ENCODE measurements around the gene APMAP. TPM values are rescaled to one million over a fixed set of nuclear protein-coding genes. Genes with fewer than 3 reads are reported as not detected.

Gene APMAP
- total RNA-seq, 1 donor from 2014 or later: 81.3 TPM

DNA sequence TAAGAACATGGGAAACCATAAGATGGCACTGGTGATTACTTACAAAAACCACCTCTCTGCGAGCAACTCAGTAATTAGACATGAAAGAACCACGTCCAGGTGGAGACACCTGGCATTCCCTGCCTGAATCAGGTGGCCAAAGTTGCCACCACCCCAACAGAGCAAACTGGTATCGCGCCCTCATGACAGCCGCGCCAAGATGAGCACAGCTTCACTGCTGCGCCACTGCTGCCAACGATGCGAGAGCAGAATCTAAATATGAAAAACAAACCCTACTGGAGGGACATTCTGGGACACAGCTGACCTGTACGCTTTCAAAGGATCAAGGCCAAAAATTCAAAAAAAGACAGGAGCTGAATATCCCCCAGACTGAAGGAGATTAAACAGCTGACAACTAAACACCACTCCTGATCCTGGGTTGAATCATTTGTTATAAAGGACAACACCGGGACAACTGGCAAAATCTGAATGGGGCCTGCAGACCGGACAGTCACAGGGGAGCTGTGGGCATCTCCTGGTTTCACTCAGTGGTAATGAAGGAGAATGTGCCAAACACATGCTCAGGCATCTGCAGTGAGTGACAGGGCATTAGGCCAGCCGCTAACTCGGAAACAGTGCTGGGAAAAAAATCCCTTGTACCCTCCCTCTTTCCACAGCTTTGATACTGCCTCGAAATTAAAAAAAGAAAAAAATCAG lies 26.1 kb downstream of the APMAP start:
- Mint-ChIP-seq H3K9me3 (ENCODE audit: low read depth) (no peaks in the 10 kb centered on the region), H3K36me3 (ENCODE audit: insufficient read depth) (peaks cover 19% of the 10 kb centered on the region), H3K4me3 (ENCODE audit: low read depth) (no peak overlapping the region), H3K27me3 (no peaks in the 10 kb centered on the region), H3K4me1 (ENCODE audit: low read depth) (no peaks in the 10 kb centered on the region), H3K27ac (no peak overlapping the region)
- DNase-seq (ENCODE audit: low spot score, unreplicated experiment): no peak
- no peak for TF ChIP-seq CTCF (IDR thresholded peaks at IDR 0.05; ENCODE audit: unreplicated experiment)

GRCh38 chr20:24965065-24965919 lies 27.3 kb downstream of the APMAP start:
- Mint-ChIP-seq H3K36me3 (ENCODE audit: insufficient read depth) (peaks cover 18% of the 10 kb centered on the region), H3K27ac (no peak overlapping the region)
- DNase-seq (ENCODE audit: low spot score, unreplicated experiment): no peak

GRCh38 chr20:24964506-24964840 lies 28.1 kb downstream of the APMAP start:
- Mint-ChIP-seq H3K4me1 (ENCODE audit: low read depth) (peaks cover 2% of the 10 kb centered on the region), H3K36me3 (ENCODE audit: insufficient read depth) (peaks cover 16% of the 10 kb centered on the region), H3K4me3 (ENCODE audit: low read depth) (no peak overlapping the region), H3K27ac (no peak overlapping the region), H3K27me3 (no peaks in the 10 kb centered on the region), H3K9me3 (ENCODE audit: low read depth) (no peaks in the 10 kb centered on the region)
- no peak for DNase-seq (ENCODE audit: low spot score, unreplicated experiment)
- no peak for TF ChIP-seq CTCF (IDR thresholded peaks at IDR 0.05; ENCODE audit: unreplicated experiment)

More at GRCh38 chr20:24965065-24965919, 27.3 kb downstream of the APMAP start:
- Mint-ChIP-seq H3K4me3 (ENCODE audit: low read depth) (no peak overlapping the region), H3K27me3 (no peaks in the 10 kb centered on the region), H3K4me1 (ENCODE audit: low read depth) (peaks cover 2% of the 10 kb centered on the region), H3K9me3 (ENCODE audit: low read depth) (no peaks in the 10 kb centered on the region)
- no peak for TF ChIP-seq CTCF (IDR thresholded peaks at IDR 0.05; ENCODE audit: unreplicated experiment)

DNA sequence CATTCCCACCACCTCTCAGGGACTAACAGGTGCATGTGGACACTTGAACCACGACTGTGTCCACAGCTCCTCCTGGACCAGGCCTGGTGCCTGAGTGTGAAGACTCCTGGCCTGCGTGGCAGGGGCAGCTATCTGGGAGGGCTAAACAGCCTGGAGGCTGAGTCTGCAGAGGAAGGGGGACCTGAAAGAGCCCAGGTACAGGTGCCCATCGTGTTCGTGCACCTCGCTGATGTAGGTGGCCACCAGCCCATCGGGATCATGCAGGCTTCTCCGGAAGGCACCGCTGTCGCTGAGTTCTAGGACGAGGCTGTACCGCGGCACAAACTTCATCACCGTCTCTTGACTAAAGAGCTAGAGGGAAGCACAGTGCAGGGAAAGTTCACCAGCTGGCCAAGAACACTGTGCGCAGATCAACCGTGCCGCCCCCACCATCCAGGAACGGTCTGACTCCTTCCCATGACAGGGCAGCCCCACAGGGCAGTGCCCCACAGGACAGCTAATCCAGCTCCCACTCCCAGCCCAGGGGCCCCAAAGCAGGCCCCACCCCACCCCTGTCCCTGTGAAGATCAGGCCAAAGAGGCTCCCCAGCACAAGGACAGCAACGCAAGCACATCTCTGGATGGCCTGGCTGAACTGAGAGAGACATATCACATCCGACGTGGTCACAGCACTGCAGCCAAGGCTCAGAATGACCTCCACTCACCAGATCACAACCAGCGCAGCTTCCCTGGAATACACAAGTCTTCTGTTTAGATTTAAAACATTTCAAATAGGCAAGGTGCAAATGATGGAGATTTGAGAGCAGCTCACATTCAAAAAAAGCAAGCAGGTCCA lies 28.7 kb downstream of the APMAP start:
- Mint-ChIP-seq H3K4me3 (ENCODE audit: low read depth) (no peak overlapping the region), H3K36me3 (ENCODE audit: insufficient read depth) (peaks cover 16% of the 10 kb centered on the region), H3K27ac (no peak overlapping the region), H3K9me3 (ENCODE audit: low read depth) (no peaks in the 10 kb centered on the region), H3K27me3 (no peaks in the 10 kb centered on the region), H3K4me1 (ENCODE audit: low read depth) (peaks cover 2% of the 10 kb centered on the region)
- no peak for TF ChIP-seq CTCF (IDR thresholded peaks at IDR 0.05; ENCODE audit: unreplicated experiment)
- DNase-seq (ENCODE audit: low spot score, unreplicated experiment): no peak

GRCh38 chr20:24962510-24962909 lies 30.0 kb downstream of the APMAP start:
- no peak overlapping the region for H3K4me3 Mint-ChIP-seq (ENCODE audit: low read depth)
- peaks cover 13% of the 10 kb centered on the region for H3K36me3 Mint-ChIP-seq (ENCODE audit: insufficient read depth)

More at GRCh38 chr20:24962510-24962909, 30.0 kb downstream of the APMAP start:
- H3K9me3 Mint-ChIP-seq (ENCODE audit: low read depth): no peaks in the 10 kb centered on the region
- no peaks in the 10 kb centered on the region for H3K27me3 Mint-ChIP-seq
- H3K4me1 Mint-ChIP-seq (ENCODE audit: low read depth): peaks cover 2% of the 10 kb centered on the region
- H3K27ac Mint-ChIP-seq: no peak overlapping the region
- DNase-seq (ENCODE audit: low spot score, unreplicated experiment): no peak
- TF ChIP-seq CTCF (IDR thresholded peaks at IDR 0.05; ENCODE audit: unreplicated experiment): no peak
